AG20443 (cell line): ENCODE data around the gene TMEM87A.

Experiments used
- DNase-seq: peaks from one replicate; pipeline ENCODE4 v3.0.0; 2012; ENCODE audit warnings: low spot score, mixed read lengths

Gene TMEM87A

GRCh38 chr15:42203891-42204290 lies 69.3 kb downstream of the TMEM87A start:
- no peak for DNase-seq

- no peak for DNase-seq
Observed at GRCh38 chr15:42202653-42203052, 70.6 kb downstream of the TMEM87A start.

GRCh38 chr15:42201801-42202200 lies 71.4 kb downstream of the TMEM87A start:
- no peak for DNase-seq

- DNase-seq, result no peak
Observed at GRCh38 chr15:42199126-42199525, 74.1 kb downstream of the TMEM87A start.

- DNase-seq, result no peak
Observed at GRCh38 chr15:42198516-42198915, 74.7 kb downstream of the TMEM87A start.

- DNase-seq, result no peak
Observed at GRCh38 chr15:42194513-42194912, 78.7 kb downstream of the TMEM87A start.

GRCh38 chr15:42193383-42193782 lies 79.8 kb downstream of the TMEM87A start:
- DNase-seq, result no peak

GRCh38 chr15:42191610-42192346 lies 81.5 kb downstream of the TMEM87A start:
- DNase-seq, result no peak

GRCh38 chr15:42190370-42190769 lies 82.9 kb downstream of the TMEM87A start:
- DNase-seq, result no peak

- DNase-seq, result no peak
Observed at GRCh38 chr15:42185801-42186200, 87.4 kb downstream of the TMEM87A start.

GRCh38 chr15:42184736-42185135 lies 88.5 kb downstream of the TMEM87A start:
- no peak for DNase-seq

- no peak for DNase-seq
Observed at GRCh38 chr15:42184296-42184695, 88.9 kb downstream of the TMEM87A start.

GRCh38 chr15:42182961-42183360 lies 90.3 kb downstream of the TMEM87A start:
- DNase-seq, result no peak

- no peak for DNase-seq
Observed at GRCh38 chr15:42182328-42182886, 90.8 kb downstream of the TMEM87A start.

- DNase-seq, result no peak
Observed at GRCh38 chr15:42178056-42178455, 95.2 kb downstream of the TMEM87A start.

GRCh38 chr15:42175671-42176070 lies 97.6 kb downstream of the TMEM87A start:
- no peak for DNase-seq

GRCh38 chr15:42172475-42172874 lies 100.8 kb downstream of the TMEM87A start:
- DNase-seq, result no peak

GRCh38 chr15:42171795-42172194 lies 101.4 kb downstream of the TMEM87A start:
- DNase-seq, result no peak

GRCh38 chr15:42171122-42171521 lies 102.1 kb downstream of the TMEM87A start:
- no peak for DNase-seq

- DNase-seq, result no peak
Observed at GRCh38 chr15:42166225-42166940, 106.8 kb downstream of the TMEM87A start.

- no peak for DNase-seq
Observed at GRCh38 chr15:42165106-42165505, 108.1 kb downstream of the TMEM87A start.

GRCh38 chr15:42163947-42164550 lies 109.2 kb downstream of the TMEM87A start:
- DNase-seq, result no peak

- DNase-seq, result no peak
Observed at GRCh38 chr15:42163291-42163690, 109.9 kb downstream of the TMEM87A start.
